Esophagus muscularis mucosa (tissue), 4 donors: ENCODE data around the gene SENP8.
"Not testable (repeated sequence)": the region's sequence is repeated elsewhere in the genome, so short reads cannot be mapped to it uniquely, and the experiment has no call there.

Source experiments
- CTCF ChIP-seq, 3 experiments: fragments of 200-600 bp in 2 of 3; fragments of 450-650 bp in 1 of 3; sonication (generic) in 2 of 3; IDR thresholded peaks; one replicate each; pipeline ENCODE4 v1.5.1; 2017 to 2019; ENCODE audit warnings: antibody characterized with exemption in 3 of 3, mild to moderate bottlenecking in 2 of 3, moderate library complexity in 1 of 3
- EP300 ChIP-seq: sonication (generic); formaldehyde crosslinking; IDR thresholded peaks from one replicate; pipeline ENCODE4 v1.6.1; 2017; ENCODE audit warnings: antibody characterized with exemption
- POLR2A ChIP-seq: fragments of 450-650 bp; IDR thresholded peaks from one replicate; pipeline ENCODE4 v1.6.1; 2017; ENCODE audit warnings: antibody characterized with exemption, moderate library complexity, mild to moderate bottlenecking, low read depth
- POLR2AphosphoS5 ChIP-seq, 2 donors: sonication (generic); formaldehyde crosslinking; IDR thresholded peaks; one replicate each; pipeline ENCODE4 v1.6.1; 2017; ENCODE audit warnings: antibody characterized with exemption in 2 of 2

- not testable (repeated sequence) for TF ChIP-seq POLR2A; CTCF (IDR thresholded peaks at IDR 0.05); POLR2AphosphoS5 (IDR thresholded peaks at IDR 0.05); EP300
Observed at GRCh38 chr15:72071448-72071825, 46.8 kb upstream of the SENP8 start.
